HL-60 (cell line): ENCODE results near the gene ERC2.

ENCODE experiments used
- CTCF ChIP-seq: IDR thresholded peaks from one replicate; pipeline ENCODE4 v1.5.1; 2011; ENCODE audit warnings: low read length, control low read depth, inconsistent platforms; ENCODE audit not compliant: insufficient read depth
- GABPA ChIP-seq: IDR thresholded peaks from 2 replicates; pipeline ENCODE4 v1.6.1; 2012; ENCODE audit warnings: low read depth
- POLR2AphosphoS5 ChIP-seq: IDR thresholded peaks from 2 replicates; pipeline ENCODE4 v1.6.1; 2012; ENCODE audit warnings: low read depth
- REST ChIP-seq: IDR thresholded peaks from 2 replicates; pipeline ENCODE4 v1.6.1; 2012; ENCODE audit warnings: low read depth; ENCODE audit not compliant: insufficient replicate concordance
- SPI1 ChIP-seq: IDR thresholded peaks from 2 replicates; pipeline ENCODE4 v1.6.1; 2012; ENCODE audit warnings: low read depth, mild to moderate bottlenecking, borderline replicate concordance

DNA sequence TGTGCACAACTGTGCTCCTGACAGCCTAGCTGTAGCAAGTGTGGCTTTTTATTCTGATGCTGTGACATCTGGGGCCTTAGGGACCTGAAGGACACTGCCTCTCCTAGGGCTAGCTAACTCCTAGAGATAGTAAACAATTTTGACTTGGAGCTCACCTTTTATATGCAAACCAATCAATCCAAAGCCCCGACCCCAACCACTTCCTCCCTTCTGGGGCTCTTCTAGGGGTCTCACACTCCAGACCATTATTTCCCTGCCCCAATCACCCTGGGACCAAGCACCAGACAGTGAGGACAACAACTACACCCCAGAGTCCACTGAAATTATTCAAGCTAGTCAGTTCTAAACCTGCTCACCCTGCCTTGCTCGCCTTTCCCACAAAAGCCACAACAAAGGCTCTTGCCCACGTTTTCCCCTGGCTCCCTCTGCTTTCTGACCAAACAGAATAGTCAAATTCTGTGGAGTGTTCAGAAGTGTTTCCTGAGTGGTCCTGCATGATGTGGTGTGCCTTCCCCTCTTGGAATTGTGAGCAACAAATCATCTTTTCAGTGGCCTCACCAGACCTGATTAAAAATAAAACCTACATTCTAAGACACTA, 897.0 kb downstream of the ERC2 start:
- no peak for TF ChIP-seq REST
- no peak for TF ChIP-seq CTCF
- no peak for TF ChIP-seq POLR2AphosphoS5
- no peak for TF ChIP-seq GABPA
- no peak for TF ChIP-seq SPI1
